GM21619 (cell line): ENCODE results near the gene RTP4.
"Not testable (repeated sequence)": the region's sequence is repeated elsewhere in the genome, so short reads cannot be mapped to it uniquely, and the experiment has no call there.

ENCODE experiments used
- ATAC-seq: cut with Tn5 transposase; IDR thresholded peaks from one replicate; pipeline ENCODE4 v1.9.1; 2021; ENCODE audit not compliant: unreplicated experiment

Gene RTP4

GRCh38 chr3:187369089-187369447, 883 bp downstream of the RTP4 start:
- ATAC-seq = peak; percentile 33

- no peak for ATAC-seq
These were observed 1.9 kb downstream of the RTP4 start for GRCh38 chr3:187370051-187370450.

GRCh38 chr3:187375581-187375980, 7.4 kb downstream of the RTP4 start:
- no peak for ATAC-seq

- no peak for ATAC-seq
These were observed 9.7 kb downstream of the RTP4 start for GRCh38 chr3:187377842-187378241.

- no peak for ATAC-seq
These were observed 14.5 kb downstream of the RTP4 start for GRCh38 chr3:187382609-187383151.

- no peak for ATAC-seq
These were observed 15.1 kb downstream of the RTP4 start for GRCh38 chr3:187383246-187383645.

- ATAC-seq = no peak
These were observed 17.1 kb downstream of the RTP4 start for GRCh38 chr3:187385296-187385695.

- ATAC-seq = no peak
These were observed 28.5 kb downstream of the RTP4 start for GRCh38 chr3:187396661-187397060.

GRCh38 chr3:187398955-187399354, 30.8 kb downstream of the RTP4 start:
- ATAC-seq = no peak

GRCh38 chr3:187400756-187401155, 32.6 kb downstream of the RTP4 start:
- no peak for ATAC-seq

GRCh38 chr3:187401856-187402255, 33.7 kb downstream of the RTP4 start:
- no peak for ATAC-seq

GRCh38 chr3:187403768-187404288, 35.6 kb downstream of the RTP4 start:
- ATAC-seq = no peak

- no peak for ATAC-seq
These were observed 38.7 kb downstream of the RTP4 start for GRCh38 chr3:187406927-187407326.

- not testable (repeated sequence) for ATAC-seq
These were observed 44.0 kb downstream of the RTP4 start for GRCh38 chr3:187411991-187412781.
